Endodermal cell (in vitro differentiated cells): ENCODE results near the gene AAMDC. TPM values are rescaled to one million over a fixed set of nuclear protein-coding genes. Genes with fewer than 3 reads are reported as not detected.
"Not testable (repeated sequence)": the region's sequence is repeated elsewhere in the genome, so short reads cannot be mapped to it uniquely, and the experiment has no call there.

Source experiments
- DNase-seq: peaks from one replicate; pipeline ENCODE4 v3.0.0-alpha.2; 2017
- H3K27ac ChIP-seq: 2 replicates; pipeline ENCODE4 v1.5.1; 2013; ENCODE audit warnings: mild to moderate bottlenecking, low read depth, low read length, moderate library complexity
- H3K27me3 ChIP-seq: 2 replicates; pipeline ENCODE4 v1.6.1; 2013; ENCODE audit warnings: mild to moderate bottlenecking, low read length, moderate library complexity; ENCODE audit not compliant: insufficient read depth, control insufficient read depth, poor library complexity, severe bottlenecking
- H3K36me3 ChIP-seq: 2 replicates; pipeline ENCODE4 v1.7.0; 2013; ENCODE audit warnings: mild to moderate bottlenecking, low read length, moderate library complexity; ENCODE audit not compliant: control insufficient read depth, insufficient read depth
- H3K4me1 ChIP-seq: one replicate; pipeline ENCODE4 v1.7.0; 2013; ENCODE audit warnings: low read length; ENCODE audit not compliant: control insufficient read depth, insufficient read depth
- H3K4me3 ChIP-seq: 2 replicates; pipeline ENCODE4 v1.5.1; 2013; ENCODE audit warnings: mild to moderate bottlenecking, low read length, moderate library complexity
- H3K9ac ChIP-seq: 2 replicates; pipeline ENCODE4 v1.6.1; 2013; ENCODE audit warnings: mild to moderate bottlenecking, low read length, moderate library complexity; ENCODE audit not compliant: poor library complexity, severe bottlenecking; ENCODE audit errors: extremely low read depth
- H3K9me3 ChIP-seq: 2 replicates; pipeline ENCODE4 v1.6.1; 2013; ENCODE audit warnings: mild to moderate bottlenecking, low read length, moderate library complexity; ENCODE audit not compliant: control insufficient read depth
- H3K27ac Mint-ChIP-seq: 2 replicates; pipeline ENCODE4 v1.8.0; 2020; ENCODE audit warnings: mixed read lengths
- H3K27me3 Mint-ChIP-seq: 2 replicates; pipeline ENCODE4 v1.8.0; 2021; ENCODE audit warnings: mild to moderate bottlenecking, mixed read lengths; ENCODE audit not compliant: insufficient read depth
- H3K36me3 Mint-ChIP-seq: 2 replicates; pipeline ENCODE4 v1.8.0; 2020; ENCODE audit warnings: low read depth, mixed read lengths
- H3K4me1 Mint-ChIP-seq: 2 replicates; pipeline ENCODE4 v1.8.0; 2020; ENCODE audit warnings: mixed read lengths
- H3K4me3 Mint-ChIP-seq: 2 replicates; pipeline ENCODE4 v1.8.0; 2020; ENCODE audit warnings: mild to moderate bottlenecking, moderate library complexity, mixed read lengths
- H3K9me3 Mint-ChIP-seq: 2 replicates; pipeline ENCODE4 v1.8.0; 2020; ENCODE audit warnings: mild to moderate bottlenecking, mixed read lengths
- WGBS, 2 experiments: methylation state at CpG; one replicate each; pipeline versions ENCODE4 v1.1.5 to v1.1.7; 2013; ENCODE audit warnings: missing lambda C conversion rate in 2 of 2, mixed read lengths in 1 of 2; ENCODE audit not compliant: insufficient coverage in 1 of 2, insufficient read length in 1 of 2; 5-methylcytosine and 5-hydroxymethylcytosine counted together
- total RNA-seq, 2 donors: library from RNA; stranded (reverse); fragmentation: NEBNext Ultra II Directional in 1 of 2; extraction: Animal tissue kit (Norgen Biotek cat#: 25700) in 1 of 2; gene quantifications; 2 replicates in 1 of 2; 3 replicates in 1 of 2; pipeline ENCODE4 v1.2.1, GENCODE V29; 2021

The AAMDC gene
- total RNA-seq, 2 donors from 2014 or later, result 19.0 to 27.0 TPM

- not testable (repeated sequence) for H3K27ac Mint-ChIP-seq, H3K27me3 ChIP-seq, H3K27ac ChIP-seq, H3K9ac ChIP-seq, H3K4me3 ChIP-seq, H3K27me3 Mint-ChIP-seq, H3K4me1 ChIP-seq, DNase-seq, H3K9me3 Mint-ChIP-seq, H3K36me3 Mint-ChIP-seq, H3K9me3 ChIP-seq, H3K4me1 Mint-ChIP-seq, H3K4me3 Mint-ChIP-seq, H3K36me3 ChIP-seq
- no CpG with 5 or more reads among the region's 2 CpGs for WGBS, 2 experiments
Measured at GRCh38 chr11:77917713-77918112, 96.8 kb downstream of the AAMDC start.

Other genes with a start within 250 kb of the AAMDC start
- 1 to 10 TPM; 1.7 to 2.6 TPM for gene AQP11, start 231.2 kb upstream of the AAMDC start, total RNA-seq
- gene CLNS1A, start 183.3 kb upstream of the AAMDC start, total RNA-seq, result 100 to 1,000 TPM; 146 to 151 TPM
- gene RSF1, start 422 bp upstream of the AAMDC start, total RNA-seq, result 10 to 100 TPM; 69.3 to 71.0 TPM
- 10 to 100 TPM; 37.2 to 42.0 TPM for gene INTS4, start 173.5 kb downstream of the AAMDC start, total RNA-seq
- 10 to 100 TPM in 1 of 2 donors, 1 to 10 TPM in 1; 8.6 to 12.8 TPM for gene KCTD14, start 202.1 kb downstream of the AAMDC start, total RNA-seq
- gene THRSP, start 242.7 kb downstream of the AAMDC start, total RNA-seq, result not detected